Measurements from ENCODE around the gene RRP9. TPM values are rescaled to one million over a fixed set of nuclear protein-coding genes. Genes with fewer than 3 reads are reported as not detected.

RRP9 gene
- total RNA-seq, 1 experiment from 2014 or later = 78.3 TPM

DNA sequence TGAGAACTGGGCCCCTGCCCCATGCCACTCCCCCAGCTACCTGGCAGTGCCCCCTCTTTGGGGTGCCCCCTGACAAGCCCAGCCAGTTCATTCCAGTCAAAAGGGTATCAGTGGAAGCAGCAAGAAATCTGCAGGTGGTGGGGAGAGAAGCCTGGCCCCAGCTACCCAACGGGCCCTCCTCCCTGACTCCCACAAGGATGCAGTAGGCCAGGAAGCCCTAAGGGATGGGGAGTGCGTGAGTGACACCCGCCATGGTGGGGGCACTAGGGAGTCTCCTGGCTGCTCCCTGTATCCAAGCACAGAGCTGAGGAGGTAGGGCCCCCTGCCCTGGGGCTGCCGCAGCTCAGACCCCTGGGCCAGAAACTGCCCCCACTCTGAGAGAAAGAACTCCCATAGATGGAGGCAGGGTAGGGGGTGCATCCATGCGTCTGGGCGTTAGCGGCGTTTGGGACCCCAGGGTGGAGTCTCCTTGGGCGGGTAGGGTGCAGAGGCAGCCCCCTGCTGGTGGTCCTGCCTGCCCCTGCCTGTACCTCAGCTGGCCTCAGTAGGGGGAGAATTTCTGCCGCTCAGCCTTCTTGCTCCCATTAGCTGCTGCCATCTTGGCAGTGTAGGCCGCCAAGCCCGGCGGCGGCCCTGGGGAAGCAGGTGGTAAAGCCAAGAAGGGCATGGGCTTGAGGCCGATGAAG, 16.0 kb upstream of the RRP9 start:
- DNase-seq (ENCODE audit: low read depth) = no peak

DNA sequence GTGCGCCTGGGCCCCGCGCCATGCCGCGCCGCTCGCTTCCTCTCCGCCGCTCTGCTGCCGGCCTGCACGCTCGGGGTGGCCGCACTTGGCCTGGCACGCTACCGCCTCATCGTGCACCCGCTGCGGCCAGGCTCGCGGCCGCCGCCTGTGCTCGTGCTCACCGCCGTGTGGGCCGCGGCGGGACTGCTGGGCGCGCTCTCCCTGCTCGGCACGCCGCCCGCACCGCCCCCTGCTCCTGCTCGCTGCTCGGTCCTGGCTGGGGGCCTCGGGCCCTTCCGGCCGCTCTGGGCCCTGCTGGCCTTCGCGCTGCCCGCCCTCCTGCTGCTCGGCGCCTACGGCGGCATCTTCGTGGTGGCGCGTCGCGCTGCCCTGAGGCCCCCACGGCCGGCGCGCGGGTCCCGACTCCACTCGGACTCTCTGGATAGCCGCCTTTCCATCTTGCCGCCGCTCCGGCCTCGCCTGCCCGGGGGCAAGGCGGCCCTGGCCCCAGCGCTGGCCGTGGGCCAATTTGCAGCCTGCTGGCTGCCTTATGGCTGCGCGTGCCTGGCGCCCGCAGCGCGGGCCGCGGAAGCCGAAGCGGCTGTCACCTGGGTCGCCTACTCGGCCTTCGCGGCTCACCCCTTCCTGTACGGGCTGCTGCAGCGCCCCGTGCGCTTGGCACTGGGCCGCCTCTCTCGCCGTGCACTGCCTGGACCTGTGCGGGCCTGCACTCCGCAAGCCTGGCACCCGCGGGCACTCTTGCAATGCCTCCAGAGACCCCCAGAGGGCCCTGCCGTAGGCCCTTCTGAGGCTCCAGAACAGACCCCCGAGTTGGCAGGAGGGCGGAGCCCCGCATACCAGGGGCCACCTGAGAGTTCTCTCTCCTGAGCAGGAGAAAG, 14.4 kb upstream of the RRP9 start:
- DNase-seq (ENCODE audit: low read depth) = no peak

DNA sequence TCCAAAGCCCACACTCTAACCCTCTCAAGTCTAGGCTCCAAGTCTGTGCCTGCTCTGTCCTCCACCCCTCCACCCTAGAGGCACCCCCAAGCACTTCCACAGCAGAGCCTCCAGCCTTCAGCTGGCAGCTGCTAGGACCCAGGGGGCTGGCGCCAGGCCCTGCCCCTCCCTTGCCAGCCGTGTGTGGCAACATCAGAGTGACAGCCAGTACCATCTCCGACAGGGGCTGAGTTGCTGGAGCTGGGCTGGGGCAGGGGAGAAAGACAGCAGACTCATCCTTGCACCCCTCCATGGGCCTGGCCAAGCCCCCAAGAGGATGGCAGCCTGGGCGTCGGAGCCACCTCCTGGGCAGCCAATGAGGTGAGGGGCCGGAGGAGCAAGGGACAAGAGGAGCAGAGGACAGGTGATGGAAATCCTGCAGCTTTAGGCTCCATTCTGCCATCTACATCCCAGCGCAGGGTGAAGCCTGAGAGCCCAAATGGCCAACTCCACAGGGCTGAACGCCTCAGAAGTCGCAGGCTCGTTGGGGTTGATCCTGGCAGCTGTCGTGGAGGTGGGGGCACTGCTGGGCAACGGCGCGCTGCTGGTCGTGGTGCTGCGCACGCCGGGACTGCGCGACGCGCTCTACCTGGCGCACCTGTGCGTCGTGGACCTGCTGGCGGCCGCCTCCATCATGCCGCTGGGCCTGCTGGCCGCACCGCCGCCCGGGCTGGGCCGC, 13.6 kb upstream of the RRP9 start, which contains the start of gene GPR62:
Gene GPR62 (plus strand): TSS at position 207 of the 718 bp plus-strand sequence. CDS start 272 bp downstream, at position 479.
- DNase-seq (ENCODE audit: low read depth) = no peak

DNA sequence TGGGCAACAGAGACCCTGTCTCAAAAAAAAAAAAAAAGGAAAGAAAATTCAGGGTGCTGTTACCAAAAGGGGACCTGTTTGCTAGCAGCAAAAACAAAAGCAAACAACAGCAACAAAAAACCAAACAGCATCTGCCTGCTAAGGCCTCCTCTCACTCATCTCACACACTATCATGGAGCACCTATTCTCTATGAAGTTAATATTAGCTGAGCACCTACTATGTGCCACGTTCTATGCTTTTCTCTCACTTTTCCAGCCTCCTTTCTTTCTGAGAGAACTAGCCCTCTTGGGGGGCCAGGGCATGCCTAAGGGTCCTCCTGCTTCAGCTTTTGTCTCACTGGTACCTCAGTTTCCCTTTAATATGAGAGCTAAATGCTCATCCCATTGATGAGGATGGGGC, 13.0 kb upstream of the RRP9 start:
- no peak for DNase-seq (ENCODE audit: low read depth)

DNA sequence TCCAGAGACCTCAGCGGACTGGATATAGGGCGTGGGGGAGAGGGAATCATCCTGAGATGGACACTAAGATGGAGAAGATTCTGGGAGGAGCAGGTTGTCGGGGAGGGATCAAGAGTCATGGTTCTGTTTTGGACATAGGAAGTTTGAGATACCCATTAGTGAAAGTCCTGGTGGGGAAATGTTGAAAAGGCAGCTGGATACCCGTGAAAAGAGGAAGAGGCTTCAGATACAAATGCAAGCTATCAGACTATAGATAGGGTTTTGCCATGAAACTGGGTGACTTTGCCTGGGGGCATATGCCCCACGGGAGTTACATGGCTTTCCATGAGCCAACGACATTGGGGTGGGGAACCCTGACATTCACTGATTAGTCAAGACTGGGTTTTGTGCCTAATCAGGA, 12.4 kb upstream of the RRP9 start:
- DNase-seq (ENCODE audit: low read depth) = no peak

DNA sequence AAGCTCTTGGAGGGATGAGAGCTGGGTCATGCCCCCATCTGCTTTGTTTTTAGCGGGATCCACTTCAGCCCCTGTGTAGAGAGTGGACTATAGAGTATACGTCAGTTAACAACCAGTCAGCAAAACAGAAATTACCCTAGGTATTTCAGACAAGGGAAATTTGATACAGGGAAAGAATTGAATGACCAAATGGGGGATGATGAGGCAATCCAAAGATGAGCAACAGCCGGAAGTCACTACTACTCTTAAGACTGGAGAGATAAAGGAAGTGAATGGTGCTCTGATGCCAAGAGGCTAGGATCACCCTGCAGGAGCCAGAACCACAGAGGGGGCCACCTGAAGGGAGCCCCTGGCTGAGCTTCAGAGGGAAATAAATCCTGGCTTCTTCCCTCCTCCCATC, 11.7 kb upstream of the RRP9 start:
- DNase-seq (ENCODE audit: low read depth) = peak; percentile 89

DNA sequence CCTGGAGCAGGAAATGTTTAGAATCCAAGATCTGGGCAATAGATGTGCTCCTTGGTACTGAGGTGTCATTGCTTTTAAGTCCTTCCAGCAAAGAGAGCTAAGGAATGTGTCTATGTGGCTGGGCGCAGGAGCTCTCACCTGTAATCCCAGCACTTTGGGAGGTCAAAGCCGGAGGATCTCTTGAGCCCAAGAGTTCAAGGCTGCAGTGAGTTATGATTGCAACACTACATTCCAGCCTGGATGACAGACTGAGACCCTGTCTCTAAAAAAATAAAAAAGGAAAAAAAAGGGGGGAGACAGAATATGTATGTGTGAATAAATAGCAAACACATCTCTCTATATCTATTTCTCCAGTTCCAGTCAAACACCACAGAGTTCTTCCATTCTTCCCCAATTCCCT, 9.2 kb upstream of the RRP9 start:
- no peak for DNase-seq (ENCODE audit: low read depth)

DNA sequence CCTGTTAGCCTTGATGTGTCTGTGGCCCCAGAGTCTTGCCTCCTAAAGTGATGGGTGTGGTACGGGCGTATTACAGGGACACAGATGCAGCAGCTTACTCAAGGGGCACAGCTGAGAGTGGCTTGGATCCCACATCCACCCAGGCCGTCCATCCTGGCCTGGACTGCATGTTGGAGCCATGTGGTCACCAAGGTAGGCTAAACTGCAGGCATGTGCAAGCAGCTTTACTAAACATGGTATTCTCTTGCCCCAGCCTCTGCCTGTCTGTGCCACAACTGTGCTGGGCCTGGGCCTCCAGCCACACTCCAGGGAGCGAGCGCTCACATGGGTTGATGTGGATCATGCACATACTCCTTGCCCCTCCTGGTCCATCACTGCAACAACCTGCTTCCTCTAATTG, 7.4 kb upstream of the RRP9 start:
- no peak for DNase-seq (ENCODE audit: low read depth)

DNA sequence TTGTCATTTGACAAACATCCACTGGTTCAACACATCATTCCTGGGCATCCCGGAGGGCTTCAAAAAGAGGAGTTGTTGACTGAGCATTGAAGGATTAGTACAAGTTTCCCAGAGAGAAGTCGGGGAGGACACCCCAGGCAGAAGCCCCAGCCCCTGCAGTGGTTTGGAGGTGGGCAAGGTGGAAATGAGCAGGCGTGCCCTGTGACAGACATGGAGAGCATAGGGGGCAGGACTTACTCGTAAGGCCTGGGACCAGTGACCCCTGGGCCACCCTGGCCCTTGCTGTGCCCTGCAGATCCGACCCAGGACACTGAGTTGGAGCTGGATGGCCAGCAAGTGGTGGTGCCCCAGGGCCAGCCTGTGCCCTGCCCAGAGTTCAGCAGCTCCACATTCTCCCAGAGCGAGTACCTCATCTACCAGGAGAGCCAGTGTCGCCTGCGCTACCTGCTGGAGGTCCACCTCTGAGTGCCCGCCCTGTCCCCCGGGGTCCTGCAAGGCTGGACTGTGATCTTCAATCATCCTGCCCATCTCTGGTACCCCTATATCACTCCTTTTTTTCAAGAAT, 6.4 kb upstream of the RRP9 start:
- no peak for DNase-seq (ENCODE audit: low read depth)

DNA sequence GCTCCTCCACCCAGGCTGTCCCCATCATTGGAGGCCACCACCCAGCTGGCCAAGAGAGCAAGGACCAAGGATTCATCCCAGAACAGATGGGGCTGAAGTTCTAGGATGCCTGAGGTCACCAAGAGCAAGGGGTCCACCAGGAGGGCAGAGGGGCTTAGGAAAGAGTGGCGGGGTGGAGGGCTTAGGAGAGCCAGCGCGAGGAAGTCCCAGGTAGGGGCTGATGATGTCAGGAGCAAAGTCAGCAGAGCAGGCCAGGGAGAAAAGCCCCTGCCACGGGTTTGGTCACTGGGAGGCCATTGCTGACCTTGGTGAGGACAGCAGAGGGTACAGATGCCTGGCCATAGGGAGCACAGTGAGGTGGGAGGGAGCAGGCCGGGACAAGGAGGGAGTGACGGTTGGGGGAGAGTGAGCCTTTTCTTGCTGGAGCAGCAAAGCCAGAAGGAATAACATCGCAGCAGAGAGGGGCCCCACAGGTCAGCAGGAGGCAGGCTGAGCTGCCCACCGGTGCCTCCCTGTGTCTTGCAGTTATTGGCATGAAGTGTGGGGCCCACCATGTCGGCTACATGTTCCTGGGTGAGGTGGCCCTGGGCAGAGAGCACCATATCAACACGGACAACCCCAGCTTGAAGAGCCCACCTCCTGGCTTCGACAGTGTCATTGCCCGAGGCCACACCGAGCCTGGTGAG, 5.7 kb upstream of the RRP9 start:
- no peak for DNase-seq (ENCODE audit: low read depth)

DNA sequence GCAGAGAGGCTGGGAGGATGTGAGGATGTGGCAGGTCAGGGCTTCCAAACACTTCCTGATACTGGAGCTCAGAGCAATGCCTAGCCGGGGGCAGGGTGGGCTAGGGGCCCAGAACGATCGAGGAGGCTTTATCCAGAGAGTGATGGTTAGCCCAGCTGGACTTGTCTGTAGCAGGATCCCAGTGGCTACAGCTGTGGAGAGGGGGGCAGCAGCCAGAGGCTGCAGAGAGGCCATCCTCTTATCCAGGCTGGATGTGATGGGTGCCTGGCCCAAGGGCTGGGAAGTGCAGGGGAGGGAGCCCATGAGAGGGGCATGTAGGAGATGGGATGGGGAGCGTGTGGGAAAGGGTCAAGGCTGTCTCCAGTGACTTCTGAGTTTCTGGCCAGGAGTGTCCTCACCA, 5.1 kb upstream of the RRP9 start:
- DNase-seq (ENCODE audit: low read depth) = no peak

DNA sequence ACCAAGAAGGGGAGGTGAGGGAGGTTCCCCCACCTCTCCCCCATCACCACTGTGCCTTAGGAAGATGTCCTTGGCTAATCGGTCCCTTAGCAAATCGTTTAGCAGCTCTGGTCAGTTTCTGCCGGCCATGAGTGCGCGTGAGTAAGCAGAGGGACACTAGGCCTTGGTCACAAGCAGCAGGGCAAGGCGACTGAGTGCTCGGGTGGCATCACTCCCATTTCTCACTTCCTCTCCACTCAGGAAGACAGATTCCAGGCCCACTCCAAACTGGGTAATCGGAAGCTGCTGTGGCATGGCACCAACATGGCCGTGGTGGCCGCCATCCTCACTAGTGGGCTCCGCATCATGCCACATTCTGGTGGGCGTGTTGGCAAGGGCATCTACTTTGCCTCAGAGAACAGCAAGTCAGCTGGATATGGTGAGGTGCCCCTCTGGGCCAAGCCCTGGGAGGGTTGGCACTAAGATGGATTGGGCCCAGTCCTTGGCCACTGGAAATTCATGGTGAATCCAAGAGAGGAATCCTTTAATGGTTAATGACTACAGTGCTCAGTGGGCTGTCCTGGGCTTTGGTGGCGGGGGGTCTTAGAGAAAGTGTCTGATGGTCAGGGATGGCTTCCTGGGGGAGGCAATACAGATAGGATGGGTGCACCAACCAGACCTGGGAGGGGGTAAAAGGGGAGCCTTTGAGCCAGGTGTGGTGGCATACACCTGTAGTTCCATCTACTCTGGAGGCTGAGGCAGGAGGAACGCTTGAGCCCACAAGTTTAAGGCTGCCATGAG, 4.4 kb upstream of the RRP9 start:
- DNase-seq (ENCODE audit: low read depth) = no peak

DNA sequence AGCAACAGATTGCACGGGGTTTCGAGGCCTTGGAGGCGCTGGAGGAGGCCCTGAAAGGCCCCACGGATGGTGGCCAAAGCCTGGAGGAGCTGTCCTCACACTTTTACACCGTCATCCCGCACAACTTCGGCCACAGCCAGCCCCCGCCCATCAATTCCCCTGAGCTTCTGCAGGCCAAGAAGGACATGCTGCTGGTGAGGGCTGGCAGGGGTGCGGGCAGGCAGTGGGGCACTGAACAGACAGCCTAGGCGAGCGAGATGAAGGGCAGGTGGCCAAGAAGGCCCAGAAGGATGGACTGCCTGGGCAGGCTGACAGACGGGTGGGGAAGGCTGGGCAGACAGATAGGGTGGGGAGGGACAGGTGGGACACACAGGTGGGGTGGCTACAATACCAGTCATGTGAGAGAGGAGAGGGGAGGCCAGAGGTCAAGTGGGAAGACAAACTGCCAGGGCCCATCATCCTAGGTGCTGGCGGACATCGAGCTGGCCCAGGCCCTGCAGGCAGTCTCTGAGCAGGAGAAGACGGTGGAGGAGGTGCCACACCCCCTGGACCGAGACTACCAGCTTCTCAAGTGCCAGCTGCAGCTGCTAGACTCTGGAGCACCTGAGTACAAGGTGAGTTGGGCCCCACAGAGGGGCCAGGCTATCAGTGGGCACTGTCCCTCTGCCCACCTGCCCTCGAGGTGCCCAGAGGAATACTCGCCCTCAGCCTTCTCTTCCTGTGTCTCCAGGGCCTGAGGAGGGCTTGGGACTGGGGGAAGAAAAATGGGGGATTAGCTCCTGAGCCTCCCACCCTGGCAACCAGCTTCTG, 3.5 kb upstream of the RRP9 start:
- DNase-seq (ENCODE audit: low read depth) = no peak

DNA sequence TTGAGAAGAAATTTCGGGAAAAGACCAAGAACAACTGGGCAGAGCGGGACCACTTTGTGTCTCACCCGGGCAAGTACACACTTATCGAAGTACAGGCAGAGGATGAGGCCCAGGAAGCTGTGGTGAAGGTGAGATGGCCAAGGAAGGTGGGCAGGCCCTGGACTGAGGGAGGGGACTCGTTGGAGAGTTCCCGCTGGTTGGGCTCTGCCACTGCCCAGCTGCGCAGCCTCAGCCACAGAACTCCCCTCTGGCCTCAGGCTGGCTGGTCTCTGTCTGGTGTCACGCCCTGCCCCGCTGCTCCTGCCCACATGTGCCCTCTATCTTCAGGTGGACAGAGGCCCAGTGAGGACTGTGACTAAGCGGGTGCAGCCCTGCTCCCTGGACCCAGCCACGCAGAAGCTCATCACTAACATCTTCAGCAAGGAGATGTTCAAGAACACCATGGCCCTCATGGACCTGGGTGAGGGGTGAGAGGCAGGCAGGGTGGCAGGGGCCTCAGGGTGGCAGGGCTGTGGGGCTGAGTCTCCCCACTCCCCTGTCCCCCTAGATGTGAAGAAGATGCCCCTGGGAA, 2.8 kb upstream of the RRP9 start:
- no peak for DNase-seq (ENCODE audit: low read depth)

DNA sequence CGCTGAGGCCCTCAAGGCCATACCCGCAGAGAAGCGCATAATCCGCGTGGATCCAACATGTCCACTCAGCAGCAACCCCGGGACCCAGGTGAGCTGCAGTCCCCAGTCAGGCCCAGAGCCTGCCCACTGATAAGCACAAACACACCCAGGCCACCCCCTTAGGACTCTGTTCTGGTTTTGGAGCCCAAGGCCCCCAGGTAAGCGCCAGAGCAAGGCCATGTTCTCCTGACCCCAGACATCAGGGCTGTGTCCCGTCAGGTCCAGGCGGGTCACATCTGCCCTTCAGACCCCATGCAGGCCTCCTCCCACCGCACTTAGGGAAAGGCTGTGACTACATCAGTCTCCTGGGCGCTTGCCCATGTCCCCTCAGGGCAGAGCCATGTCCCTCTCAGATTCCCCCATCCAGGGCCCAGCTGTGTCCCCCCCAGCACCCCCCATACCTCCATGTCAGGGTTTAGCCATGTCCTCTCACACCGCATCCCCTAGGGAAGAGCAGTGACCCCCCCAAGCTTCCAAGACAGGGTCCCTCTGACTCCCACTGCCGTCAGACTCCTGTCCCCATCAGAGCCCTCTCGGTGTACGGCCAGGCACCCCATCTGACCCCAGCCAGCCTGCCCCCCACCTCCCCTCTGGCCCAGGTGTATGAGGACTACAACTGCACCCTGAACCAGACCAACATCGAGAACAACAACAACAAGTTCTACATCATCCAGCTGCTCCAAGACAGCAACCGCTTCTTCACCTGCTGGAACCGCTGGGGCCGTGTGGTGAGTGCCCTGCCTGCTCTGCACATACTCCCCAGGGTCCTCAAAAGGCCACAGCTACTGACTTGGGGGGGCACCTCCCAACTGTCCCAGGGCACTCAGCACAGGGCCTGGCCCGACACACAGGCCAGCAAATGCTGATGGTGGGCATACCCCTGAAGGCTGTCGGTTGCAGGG, 2.0 kb upstream of the RRP9 start:
- no peak for DNase-seq (ENCODE audit: low read depth)

DNA sequence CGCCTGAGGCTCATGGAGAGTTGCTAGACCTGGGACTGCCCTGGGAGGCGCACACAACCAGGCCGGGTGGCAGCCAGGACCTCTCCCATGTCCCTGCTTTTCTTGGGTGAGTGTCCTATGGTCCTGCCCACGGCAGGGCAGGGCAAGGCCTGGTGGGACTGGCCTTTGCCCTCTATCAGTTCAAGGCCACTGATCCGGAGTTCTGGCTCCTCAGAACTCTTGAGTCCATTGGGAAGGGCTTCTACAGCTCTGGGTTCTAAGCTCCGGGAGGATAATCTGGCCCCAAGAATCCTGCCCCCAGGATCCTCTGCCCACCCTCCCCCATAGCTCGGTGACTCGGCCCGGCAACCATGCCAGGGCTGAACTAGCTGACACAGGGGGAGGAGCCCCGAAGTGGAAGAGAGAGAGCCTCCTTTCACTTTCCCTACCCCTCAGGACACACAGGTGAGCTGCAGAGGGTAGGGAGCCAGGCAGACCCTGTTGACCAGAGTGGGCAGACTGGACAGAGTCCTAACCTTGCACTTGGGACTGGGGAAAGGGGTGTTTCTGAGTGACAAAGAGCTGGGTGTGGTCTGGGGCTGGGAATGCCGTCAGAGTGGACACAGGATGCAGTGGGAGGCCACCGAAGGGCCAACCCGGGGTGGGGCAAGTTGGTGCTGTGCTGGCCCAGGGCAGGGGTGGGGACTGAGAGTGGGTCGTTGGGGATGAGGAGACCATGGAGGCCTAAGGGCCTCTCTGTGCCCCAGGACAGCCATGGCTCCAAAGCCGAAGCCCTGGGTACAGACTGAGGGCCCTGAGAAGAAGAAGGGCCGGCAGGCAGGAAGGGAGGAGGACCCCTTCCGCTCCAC, 1.1 kb upstream of the RRP9 start:
- peak; percentile 64 for DNase-seq (ENCODE audit: low read depth)

DNA sequence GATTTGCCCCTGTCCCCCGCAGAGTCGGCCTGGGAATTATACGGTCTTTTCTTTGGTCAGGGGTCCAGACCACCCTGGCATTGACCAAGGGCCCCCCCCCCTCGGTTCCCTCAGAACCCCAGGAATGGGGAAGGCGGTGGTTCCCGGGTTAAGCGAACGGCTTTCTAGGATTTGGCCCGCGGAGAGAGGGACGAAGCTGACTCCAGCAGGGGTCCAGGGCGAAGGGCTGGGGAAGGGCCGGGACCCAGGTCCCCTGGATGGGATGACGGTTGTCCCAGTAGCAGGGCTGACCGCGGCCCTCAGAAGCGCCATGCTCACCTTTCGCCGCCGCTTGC, 274 bp downstream of the RRP9 start:
- no peak for DNase-seq (ENCODE audit: low read depth)

Measured in HT1080 (cell line).